HepG2 (cell line): Measurements from ENCODE around the gene PEF1. TPM values are rescaled to one million over a fixed set of nuclear protein-coding genes. Genes with fewer than 3 reads are reported as not detected.

ENCODE experiments used
- ATAC-seq: fragments of 200-7000 bp; cut with Tn5 transposase; 3 replicates; pipeline ENCODE4 v1.9.1; 2020; ENCODE audit warnings: mild to moderate bottlenecking, moderate library complexity
- BruUV-seq: library from RNA; stranded (reverse); fragments of 400-500 nt; replicated peaks from 2 replicates; lab custom pipeline; 2021; lab: Mats Ljungman, UMichigan
- CTCF ChIA-PET: fragments of 300-600 bp; formaldehyde crosslinking; extraction: SDS; loops from one replicate; lab custom pipeline; 2021; ENCODE audit warnings: low total read pairs, inconsistent platforms, low intra/inter-chr PET ratio; lab: Yijun Ruan, JAX
- POLR2A ChIA-PET: fragments of 350-600 bp; sonication (Branson Sonifier 250); formaldehyde crosslinking; loops from one replicate; lab custom pipeline; 2020; ENCODE audit warnings: antibody characterized with exemption, inconsistent platforms; lab: Yijun Ruan, JAX
- DNase-seq: peaks from one replicate; pipeline ENCODE4 v3.0.0-alpha.2; 2015; ENCODE audit warnings: low spot score
- FAIRE-seq: peaks from 3 replicates; lab custom pipeline; 2011; peaks lifted over from hg19 to GRCh38; lab: Jason Lieb, UNC
- H2AFZ ChIP-seq: one replicate; pipeline ENCODE4 v1.6.1; 2011; ENCODE audit warnings: low read length, inconsistent platforms
- H3K27ac ChIP-seq: fragments of 300-600 bp; 3 replicates; pipeline ENCODE4 v1.8.0; 2011; ENCODE audit warnings: mixed run types, mild to moderate bottlenecking, mixed read lengths, low read length, inconsistent platforms; ENCODE audit not compliant: insufficient read depth; ENCODE audit errors: extremely low read length
- H3K27me3 ChIP-seq, 2 experiments: fragments of 200-600 bp in 1 of 2; 2 replicates in 1 of 2; 3 replicates in 1 of 2; pipeline versions ENCODE4 v1.6.0 to v1.8.0; 2011; ENCODE audit warnings: low read length in 2 of 2, mild to moderate bottlenecking in 2 of 2, moderate library complexity in 2 of 2, inconsistent platforms in 1 of 2; ENCODE audit not compliant: insufficient read depth in 2 of 2, control insufficient read depth in 1 of 2
- H3K36me3 ChIP-seq, 2 experiments: fragments of 200-600 bp in 1 of 2; replicated peaks in 1 of 2; 2 replicates in 1 of 2; 3 replicates in 1 of 2; pipeline versions ENCODE4 v1.5.1 to v1.8.0; 2011; ENCODE audit warnings: low read length in 2 of 2, inconsistent platforms in 1 of 2; ENCODE audit not compliant: insufficient read depth in 2 of 2, control insufficient read depth in 1 of 2
- H3K4me1 ChIP-seq: 2 replicates; pipeline ENCODE4 v1.5.1; 2012; ENCODE audit warnings: low read length, inconsistent platforms; ENCODE audit not compliant: insufficient read depth
- H3K4me2 ChIP-seq: 2 replicates; pipeline ENCODE4 v1.6.0; 2011; ENCODE audit warnings: low read depth, low read length, inconsistent platforms
- H3K4me3 ChIP-seq, 3 experiments: fragments of 200-600 bp in 1 of 3; sonication (generic), shearing (Covaris generic) in 1 of 3; replicated peaks in 1 of 3; 2 replicates each; pipeline ENCODE4 v1.5.1; 2011 to 2016; ENCODE audit warnings: low read length in 3 of 3, inconsistent platforms in 2 of 3, low read depth in 2 of 3, mild to moderate bottlenecking in 2 of 3, control low read depth in 1 of 3, mixed read lengths in 1 of 3; ENCODE audit not compliant: insufficient read depth in 1 of 3
- H3K79me2 ChIP-seq: one replicate; pipeline ENCODE4 v1.6.1; 2011; ENCODE audit warnings: low read length, inconsistent platforms; ENCODE audit not compliant: insufficient read depth
- H3K9ac ChIP-seq: 2 replicates; pipeline ENCODE4 v1.6.0; 2011; ENCODE audit warnings: mild to moderate bottlenecking, low read depth, low read length, inconsistent platforms; ENCODE audit not compliant: insufficient read depth
- H3K9me3 ChIP-seq: 2 replicates; pipeline ENCODE4 v1.5.1; 2012; ENCODE audit warnings: mild to moderate bottlenecking, low read length
- H4K20me1 ChIP-seq: 2 replicates; pipeline ENCODE4 v1.6.0; 2011; ENCODE audit warnings: inconsistent platforms, mild to moderate bottlenecking, low read length, moderate library complexity; ENCODE audit not compliant: insufficient read depth
- BHLHE40 ChIP-seq: IDR thresholded peaks from 2 replicates; pipeline ENCODE4 v1.6.1; 2011; ENCODE audit warnings: low read length, improper control_type of control experiment
- GABPB1 ChIP-seq: IDR thresholded peaks from 2 replicates; pipeline ENCODE4 v1.6.1; 2016; ENCODE audit warnings: mild to moderate bottlenecking, missing genetic modification reagents, moderate library complexity, missing compliant biosample characterization
- SOX6 ChIP-seq, 2 experiments: fragments of 450-650 bp in 1 of 2; sonication (generic) in 1 of 2; formaldehyde crosslinking in 1 of 2; IDR thresholded peaks; 2 replicates each; pipeline versions ENCODE4 v1.4.0 to v1.6.1; 2017 to 2020; ENCODE audit warnings: antibody characterized with exemption in 1 of 2, mild to moderate bottlenecking in 1 of 2, missing genetic modification reagents in 1 of 2
- ZBTB38 ChIP-seq: sonication (generic); formaldehyde crosslinking; IDR thresholded peaks from 2 replicates; pipeline ENCODE4 v1.5.1; 2020; ENCODE audit warnings: mild to moderate bottlenecking, missing genetic modification reagents
- ZKSCAN5 ChIP-seq: sonication (generic); formaldehyde crosslinking; IDR thresholded peaks from 2 replicates; pipeline ENCODE4 v1.5.1; 2020; ENCODE audit warnings: mild to moderate bottlenecking, missing genetic modification reagents
- ZSCAN20 ChIP-seq: sonication (generic); formaldehyde crosslinking; IDR thresholded peaks from 2 replicates; pipeline ENCODE4 v1.4.0; 2020; ENCODE audit warnings: missing genetic modification reagents, mild to moderate bottlenecking, borderline replicate concordance
- ZSCAN29 ChIP-seq: sonication (generic); formaldehyde crosslinking; conservative IDR thresholded peaks from 2 replicates; pipeline ENCODE4 v1.4.0; 2020; ENCODE audit warnings: mild to moderate bottlenecking, missing genetic modification reagents
- WGBS: methylation state at CpG from one replicate; pipeline ENCODE4 v1.1.6; 2017; ENCODE audit warnings: low lambda C conversion rate; 5-methylcytosine and 5-hydroxymethylcytosine counted together
- in situ Hi-C: cut with HindIII; loops from 2 replicates; pipeline ENCODE4 v1.10.0; 2017; ENCODE audit warnings: low pct_unique_long_range_greater_than_20kb; ENCODE audit not compliant: extremely low pct_ligation_motif_present
- intact Hi-C: fragments of 100-400 bp; cut with micrococcal nuclease; formaldehyde crosslinking; loops from one replicate; pipeline ENCODE4 v1.10.0; 2022; ENCODE audit not compliant: unreplicated experiment
- polyA plus RNA-seq, 8 experiments: library from polyadenylated mRNA; depleted of rRNA in 3 of 8; stranded (reverse) in 7 of 8; unstranded in 1 of 8; fragments of >200 nt; fragmentation: Illumina TruSeq in 4 of 8; extraction: Trizol in 4 of 8; gene quantifications; 2 replicates each; pipeline versions ENCODE4 v1.2.1 to v1.2.3, GENCODE V29; 2011 to 2016; ENCODE audit warnings: low read depth in 4 of 8, missing spikeins in 1 of 8, mixed read lengths in 1 of 8; ENCODE audit not compliant: insufficient read depth in 1 of 8
- total RNA-seq, 5 experiments: library from RNA; depleted of rRNA; stranded (reverse); fragments of >200 nt; fragmentation: Illumina TruSeq; extraction: Trizol; gene quantifications; 2 replicates each; pipeline ENCODE4 v1.2.3, GENCODE V29; 2016; ENCODE audit warnings: low read depth in 1 of 5
- TF ChIP-seq, protein P1 (sequence below): sonication (generic); formaldehyde crosslinking; IDR thresholded peaks from 2 replicates; pipeline ENCODE4 v1.9.0; 2021; ENCODE audit warnings: missing genetic modification reagents, borderline replicate concordance
- TF ChIP-seq, protein P2 (sequence below): sonication (generic); formaldehyde crosslinking; IDR thresholded peaks from 2 replicates; pipeline ENCODE4 v1.8.1; 2022; ENCODE audit warnings: low read depth, mild to moderate bottlenecking, missing genetic modification reagents

Gene PEF1
- total and polyA plus RNA-seq, 2 of the 13 experiments (the other 11 are each of a cell fraction or from before 2014, with no cell fraction given), result 57.1 to 57.8 TPM

DNA sequence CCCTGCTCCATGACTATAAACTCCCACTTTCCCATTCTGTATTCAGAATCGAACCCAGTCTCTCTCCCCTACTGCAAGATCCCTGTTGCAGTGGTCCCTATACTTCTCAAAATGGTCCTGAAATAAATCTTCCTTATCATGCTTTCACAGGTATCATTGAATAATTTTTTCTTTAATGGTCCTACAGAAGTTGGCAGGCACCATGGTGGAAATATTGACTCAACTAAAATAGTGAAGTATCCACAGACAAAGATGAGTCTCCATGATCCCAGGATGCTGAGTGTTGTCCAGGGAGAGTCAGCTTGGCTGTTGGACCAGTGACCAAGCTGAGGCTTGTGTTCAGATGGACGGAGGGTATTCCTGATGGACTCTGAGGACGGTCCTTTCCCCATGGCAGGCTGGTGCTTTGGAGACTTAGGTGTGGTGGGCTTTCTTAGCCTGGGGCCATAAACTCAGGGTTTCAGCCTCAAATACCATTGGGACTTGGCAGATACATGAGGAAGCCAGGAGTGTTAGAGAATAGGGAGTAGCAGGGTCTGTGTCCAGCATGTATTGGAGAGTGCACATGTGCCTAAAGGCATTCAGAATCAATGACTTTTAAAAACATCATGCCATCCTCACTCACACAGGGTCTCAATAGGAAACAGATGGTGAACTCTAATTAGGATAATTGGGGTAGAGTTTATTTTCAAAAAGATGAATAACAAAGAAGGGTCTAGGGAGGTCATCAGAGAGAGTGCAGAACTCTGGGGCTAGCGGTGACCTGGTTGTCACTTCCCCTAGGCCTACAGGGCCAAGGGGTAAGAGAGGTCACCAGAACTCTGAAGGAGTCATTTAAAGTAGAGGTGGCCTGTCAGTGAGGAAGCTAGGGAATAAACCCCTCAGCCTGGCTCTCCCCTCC, 48.6 kb downstream of the PEF1 start:
- Histone ChIP-seq H3K4me2 (no peak overlapping the region), H3K27ac (no peak overlapping the region), H3K4me1 (no peaks in the 10 kb centered on the region), H3K4me3 (no peak overlapping the region), H3K79me2 (no peaks in the 10 kb centered on the region), H3K27me3 (peaks cover 0 to 3% of the 10 kb centered on the region in 2 experiments; a peak in 1 of 5 replicates), H3K9ac (no peak overlapping the region), H4K20me1 (no peaks in the 10 kb centered on the region), H2AFZ (no peak overlapping the region), H3K9me3 (no peaks in the 10 kb centered on the region), H3K36me3 (no peaks in the 10 kb centered on the region)
- WGBS, result 39% methylated on average over 4 of the region's 4 CpGs
- ChIA-PET CTCF (interaction anchor here (0.7 to 7.6 kb wide), 2 partner anchors 32 to 136 kb away, joined by 3 to 106 read pairs; no protein-coding TSS in a partner anchor), POLR2A (no interaction called here)
- intact Hi-C loops (no loop called here), in situ Hi-C loops (loop anchor here (5.0 kb wide), 1 partner anchor 34 kb away; no protein-coding TSS in a partner anchor)
- no peak for ATAC-seq
- BruUV-seq, result no TSS peak
- FAIRE-seq, result no peak
- DNase-seq, result no peak
- TF ChIP-seq, protein P1, sequence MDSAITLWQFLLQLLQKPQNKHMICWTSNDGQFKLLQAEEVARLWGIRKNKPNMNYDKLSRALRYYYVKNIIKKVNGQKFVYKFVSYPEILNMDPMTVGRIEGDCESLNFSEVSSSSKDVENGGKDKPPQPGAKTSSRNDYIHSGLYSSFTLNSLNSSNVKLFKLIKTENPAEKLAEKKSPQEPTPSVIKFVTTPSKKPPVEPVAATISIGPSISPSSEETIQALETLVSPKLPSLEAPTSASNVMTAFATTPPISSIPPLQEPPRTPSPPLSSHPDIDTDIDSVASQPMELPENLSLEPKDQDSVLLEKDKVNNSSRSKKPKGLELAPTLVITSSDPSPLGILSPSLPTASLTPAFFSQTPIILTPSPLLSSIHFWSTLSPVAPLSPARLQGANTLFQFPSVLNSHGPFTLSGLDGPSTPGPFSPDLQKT (CRISPR knock-in tag), result no peak
- TF ChIP-seq GABPB1 (CRISPR knock-in tag) (no peak), ZSCAN29 (CRISPR knock-in tag) (no peak), SOX6 (IDR thresholded peaks at IDR 0.05) (no peak), SOX6 (CRISPR knock-in tag; IDR thresholded peaks at IDR 0.05) (no peak), ZBTB38 (CRISPR knock-in tag) (no peak), ZSCAN20 (CRISPR knock-in tag) (no peak), BHLHE40 (no peak), ZKSCAN5 (CRISPR knock-in tag) (no peak)
- TF ChIP-seq, protein P2, sequence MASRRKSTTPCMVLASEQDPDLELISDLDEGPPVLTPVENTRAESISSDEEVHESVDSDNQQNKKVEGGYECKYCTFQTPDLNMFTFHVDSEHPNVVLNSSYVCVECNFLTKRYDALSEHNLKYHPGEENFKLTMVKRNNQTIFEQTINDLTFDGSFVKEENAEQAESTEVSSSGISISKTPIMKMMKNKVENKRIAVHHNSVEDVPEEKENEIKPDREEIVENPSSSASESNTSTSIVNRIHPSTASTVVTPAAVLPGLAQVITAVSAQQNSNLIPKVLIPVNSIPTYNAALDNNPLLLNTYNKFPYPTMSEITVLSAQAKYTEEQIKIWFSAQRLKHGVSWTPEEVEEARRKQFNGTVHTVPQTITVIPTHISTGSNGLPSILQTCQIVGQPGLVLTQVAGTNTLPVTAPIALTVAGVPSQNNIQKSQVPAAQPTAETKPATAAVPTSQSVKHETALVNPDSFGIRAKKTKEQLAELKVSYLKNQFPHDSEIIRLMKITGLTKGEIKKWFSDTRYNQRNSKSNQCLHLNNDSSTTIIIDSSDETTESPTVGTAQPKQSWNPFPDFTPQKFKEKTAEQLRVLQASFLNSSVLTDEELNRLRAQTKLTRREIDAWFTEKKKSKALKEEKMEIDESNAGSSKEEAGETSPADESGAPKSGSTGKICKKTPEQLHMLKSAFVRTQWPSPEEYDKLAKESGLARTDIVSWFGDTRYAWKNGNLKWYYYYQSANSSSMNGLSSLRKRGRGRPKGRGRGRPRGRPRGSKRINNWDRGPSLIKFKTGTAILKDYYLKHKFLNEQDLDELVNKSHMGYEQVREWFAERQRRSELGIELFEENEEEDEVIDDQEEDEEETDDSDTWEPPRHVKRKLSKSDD, result no peak
